ENCODE measurements around the gene IL15. TPM values are rescaled to one million over a fixed set of nuclear protein-coding genes. Genes with fewer than 3 reads are reported as not detected.

The IL15 gene
- total RNA-seq, 5 donors from 2014 or later (not counting 1 experiment from before 2014, with no cell fraction given): 2.3 to 7.0 (median 3.0) TPM

DNA sequence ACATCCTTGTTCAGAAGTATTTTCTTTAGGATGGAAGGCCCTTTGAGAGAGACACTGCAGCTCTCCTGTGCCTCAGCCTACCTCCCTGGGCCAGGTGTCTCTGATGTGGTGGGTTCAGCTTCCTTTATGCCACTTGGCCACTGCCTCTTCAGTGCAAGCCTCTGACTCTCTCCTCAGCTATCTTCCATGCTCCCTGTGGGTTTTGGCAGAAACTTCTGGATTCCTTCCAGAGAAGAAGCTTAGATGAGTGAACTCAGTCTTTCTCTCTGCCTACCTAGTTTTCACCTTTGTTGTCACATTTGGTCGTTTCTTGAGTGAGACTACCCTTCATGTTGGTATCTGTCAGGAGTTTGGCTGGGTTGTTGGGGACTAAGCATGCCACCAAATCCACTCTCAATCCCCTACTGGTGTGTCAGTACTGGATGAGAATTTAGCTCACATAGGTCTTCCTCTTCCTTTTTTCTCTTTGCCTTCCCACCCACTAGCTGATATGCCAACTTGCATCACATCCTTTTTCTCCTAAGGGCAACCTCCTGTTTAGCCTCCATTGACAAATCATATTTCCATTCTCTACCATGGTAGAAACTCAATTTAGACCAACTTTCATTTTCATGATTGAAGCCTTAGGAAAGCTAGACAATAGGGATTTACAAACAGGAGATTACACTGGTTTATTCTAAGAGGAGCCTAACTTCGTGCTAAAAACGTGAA lies 32.0 kb downstream of the IL15 start:
- Mint-ChIP-seq H3K27me3 (no peaks in the 10 kb centered on the region), H3K4me3 (no peak overlapping the region), H3K36me3 (peaks cover 9% of the 10 kb centered on the region), H3K4me1 (peaks cover 0 to 2% (median 0%) of the 10 kb centered on the region in 3 donors), H3K27ac (no peak overlapping the region), H3K9me3 (no peaks in the 10 kb centered on the region)
- ChIA-PET CTCF (no interaction called here), POLR2A (no interaction called here)
- Histone ChIP-seq H3K36me3 (ENCODE audit: control insufficient read depth in 2 of 2, extremely low read depth in 1 of 2, insufficient read depth in 1 of 2, low read length in 1 of 2) (no peaks in the 10 kb centered on the region), H3K27me3 (replicated peaks in 1 of 2; ENCODE audit: control insufficient read depth in 2 of 2, extremely low read depth in 1 of 2, insufficient read depth in 2 of 2, low read length in 1 of 2) (no peaks in the 10 kb centered on the region), H3K9me3 (no peaks in the 10 kb centered on the region), H3K27ac (ENCODE audit: low read length) (no peak overlapping the region), H3K4me1 (ENCODE audit: control insufficient read depth in 1 of 2, extremely low read depth in 1 of 2, insufficient read depth in 2 of 2, low read length in 2 of 2) (no peaks in the 10 kb centered on the region), H3K4me3 (ENCODE audit: control insufficient read depth in 1 of 2, extremely low read depth in 1 of 2, low read length in 1 of 2) (no peak overlapping the region)
- ATAC-seq (replicated peaks in 1 of 4): no peak
- no CpG with 5 or more reads among the region's 3 CpGs for WGBS (ENCODE audit: insufficient coverage)
- no peak for DNase-seq

DNA sequence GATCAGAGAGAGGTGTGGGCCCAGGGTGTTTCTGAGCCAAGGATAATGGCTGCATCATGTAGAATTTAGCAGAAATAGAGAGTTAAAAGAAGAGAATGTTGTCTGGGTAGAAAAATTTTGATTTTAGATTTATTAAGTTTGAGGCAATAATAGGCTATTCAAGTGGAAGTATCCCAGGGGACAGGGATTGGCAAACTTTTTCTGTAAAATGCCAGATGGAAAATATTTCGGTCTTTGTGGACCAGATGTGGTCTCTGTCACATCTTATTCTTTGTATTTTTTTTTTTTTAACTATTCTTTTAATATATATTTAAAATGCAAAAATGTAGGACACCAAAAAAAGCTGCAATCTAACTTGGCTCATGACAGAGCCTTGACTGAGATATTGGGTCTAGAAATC lies 33.1 kb downstream of the IL15 start:
- no peak overlapping the region for H3K4me3 Mint-ChIP-seq
- ATAC-seq (replicated peaks in 1 of 4) (no peak), DNase-seq (no peak)
- Histone ChIP-seq H3K4me1 (ENCODE audit: control insufficient read depth in 1 of 2, extremely low read depth in 1 of 2, insufficient read depth in 2 of 2, low read length in 2 of 2) (no peaks in the 10 kb centered on the region), H3K36me3 (ENCODE audit: control insufficient read depth in 2 of 2, extremely low read depth in 1 of 2, insufficient read depth in 1 of 2, low read length in 1 of 2) (no peaks in the 10 kb centered on the region), H3K27ac (ENCODE audit: low read length) (no peak overlapping the region), H3K9me3 (no peaks in the 10 kb centered on the region), H3K27me3 (replicated peaks in 1 of 2; ENCODE audit: control insufficient read depth in 2 of 2, extremely low read depth in 1 of 2, insufficient read depth in 2 of 2, low read length in 1 of 2) (no peaks in the 10 kb centered on the region), H3K4me3 (ENCODE audit: control insufficient read depth in 1 of 2, extremely low read depth in 1 of 2, low read length in 1 of 2) (no peak overlapping the region)
- no peaks in the 10 kb centered on the region for H3K27me3 Mint-ChIP-seq
- no CpG with 5 or more reads among the region's 1 CpG for WGBS (ENCODE audit: insufficient coverage)
- peaks cover 9% of the 10 kb centered on the region for H3K36me3 Mint-ChIP-seq
- CTCF ChIA-PET: no interaction called here
- no peak overlapping the region for H3K27ac Mint-ChIP-seq
- no peaks in the 10 kb centered on the region for H3K9me3 Mint-ChIP-seq
- H3K4me1 Mint-ChIP-seq: peaks cover 0 to 2% (median 0%) of the 10 kb centered on the region in 3 donors
- POLR2A ChIA-PET: no interaction called here

DNA sequence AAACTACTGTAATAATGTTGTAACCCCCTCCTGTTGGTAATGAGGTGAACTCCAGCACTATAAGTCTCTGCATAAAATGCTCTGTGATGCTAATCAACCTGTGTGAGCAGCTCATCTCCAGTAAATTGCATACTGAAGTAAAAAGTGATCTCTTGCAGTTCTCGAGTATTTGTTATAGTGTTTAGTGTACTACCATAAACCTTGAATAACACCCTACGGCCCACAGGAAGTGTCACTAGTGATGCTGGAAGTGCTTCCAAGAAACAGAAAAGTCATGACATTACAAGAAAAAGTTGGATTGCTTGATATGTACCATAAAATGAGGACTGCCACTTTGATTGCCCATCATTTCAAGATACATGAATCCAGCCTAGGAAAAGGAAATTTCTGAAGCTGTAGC lies 39.0 kb downstream of the IL15 start:
- Histone ChIP-seq H3K27ac (ENCODE audit: low read length) (no peak overlapping the region), H3K4me1 (ENCODE audit: control insufficient read depth in 1 of 2, extremely low read depth in 1 of 2, insufficient read depth in 2 of 2, low read length in 2 of 2) (no peaks in the 10 kb centered on the region), H3K9me3 (no peaks in the 10 kb centered on the region), H3K36me3 (ENCODE audit: control insufficient read depth in 2 of 2, extremely low read depth in 1 of 2, insufficient read depth in 1 of 2, low read length in 1 of 2) (no peaks in the 10 kb centered on the region), H3K4me3 (ENCODE audit: control insufficient read depth in 1 of 2, extremely low read depth in 1 of 2, low read length in 1 of 2) (no peak overlapping the region), H3K27me3 (replicated peaks in 1 of 2; ENCODE audit: control insufficient read depth in 2 of 2, extremely low read depth in 1 of 2, insufficient read depth in 2 of 2, low read length in 1 of 2) (no peaks in the 10 kb centered on the region)
- ChIA-PET POLR2A (no interaction called here), CTCF (no interaction called here)
- Mint-ChIP-seq H3K27me3 (no peaks in the 10 kb centered on the region), H3K27ac (no peak overlapping the region), H3K9me3 (no peaks in the 10 kb centered on the region), H3K36me3 (no peaks in the 10 kb centered on the region), H3K4me1 (peaks cover 0 to 4% (median 0%) of the 10 kb centered on the region in 3 donors), H3K4me3 (no peak overlapping the region)
- DNase-seq: no peak
- ATAC-seq (replicated peaks in 1 of 4): no peak
- no CpG with 5 or more reads among the region's 2 CpGs for WGBS (ENCODE audit: insufficient coverage)

DNA sequence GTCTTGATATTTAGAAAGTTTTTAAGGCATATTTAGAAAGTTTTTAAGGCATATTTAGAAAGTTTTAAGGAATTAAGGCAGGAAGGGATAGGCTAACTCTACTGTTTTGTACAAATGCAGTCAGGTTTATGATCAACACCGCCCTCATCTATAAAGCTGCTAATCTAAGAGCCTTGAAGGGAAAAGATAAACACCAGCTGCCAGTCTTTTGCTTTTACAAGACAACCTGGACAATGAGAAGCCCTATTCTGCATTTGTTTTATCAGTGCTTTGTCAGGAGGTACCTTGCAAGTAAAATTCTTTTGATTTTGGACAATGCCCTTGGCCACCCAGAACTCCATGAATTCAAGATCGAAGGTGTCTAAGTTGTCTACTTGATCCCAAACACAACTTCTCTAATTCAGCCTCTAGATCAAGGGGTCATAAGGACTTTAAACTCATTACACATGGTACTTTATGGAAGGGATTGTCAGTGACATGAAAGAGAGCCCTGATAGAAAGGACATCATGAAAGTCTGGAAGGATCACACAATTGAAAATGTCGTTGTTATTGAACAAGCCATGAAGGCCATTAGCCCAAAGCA lies 39.8 kb downstream of the IL15 start:
- H3K27ac Mint-ChIP-seq: no peak overlapping the region
- Histone ChIP-seq H3K27ac (ENCODE audit: low read length) (no peak overlapping the region), H3K36me3 (ENCODE audit: control insufficient read depth in 2 of 2, extremely low read depth in 1 of 2, insufficient read depth in 1 of 2, low read length in 1 of 2) (no peaks in the 10 kb centered on the region), H3K4me3 (ENCODE audit: control insufficient read depth in 1 of 2, extremely low read depth in 1 of 2, low read length in 1 of 2) (no peak overlapping the region), H3K27me3 (replicated peaks in 1 of 2; ENCODE audit: control insufficient read depth in 2 of 2, extremely low read depth in 1 of 2, insufficient read depth in 2 of 2, low read length in 1 of 2) (no peaks in the 10 kb centered on the region), H3K4me1 (ENCODE audit: control insufficient read depth in 1 of 2, extremely low read depth in 1 of 2, insufficient read depth in 2 of 2, low read length in 2 of 2) (no peaks in the 10 kb centered on the region), H3K9me3 (no peaks in the 10 kb centered on the region)
- ChIA-PET CTCF (no interaction called here), POLR2A (no interaction called here)
- DNase-seq: no peak
- peaks cover 0 to 7% (median 0%) of the 10 kb centered on the region in 3 donors for H3K4me1 Mint-ChIP-seq
- no peaks in the 10 kb centered on the region for H3K36me3 Mint-ChIP-seq
- ATAC-seq (replicated peaks in 1 of 4): no peak
- no peaks in the 10 kb centered on the region for H3K27me3 Mint-ChIP-seq
- no peak overlapping the region for H3K4me3 Mint-ChIP-seq
- no peaks in the 10 kb centered on the region for H3K9me3 Mint-ChIP-seq
- WGBS (ENCODE audit: insufficient coverage): 100% methylated on average over 1 of the region's 3 CpGs

DNA sequence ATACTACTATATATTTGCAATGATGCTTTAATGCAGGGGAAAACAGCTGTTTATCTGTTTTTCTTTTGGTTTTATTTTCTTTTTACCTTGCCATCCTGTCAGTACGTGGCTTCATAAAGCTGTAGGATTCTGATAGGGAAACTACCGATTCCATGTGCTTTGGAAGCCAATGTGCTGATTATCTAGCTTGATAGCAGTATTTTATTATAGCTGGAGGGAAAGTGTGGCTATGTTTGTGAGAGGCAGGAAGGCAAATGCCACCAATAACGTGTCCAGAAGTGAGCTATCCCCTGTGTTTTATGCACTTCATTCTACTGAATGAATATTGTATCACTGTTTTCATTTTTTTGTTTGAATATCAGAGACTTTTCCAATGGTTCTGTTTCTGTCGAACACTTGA lies 43.7 kb downstream of the IL15 start:
- peaks cover 0 to 3% (median 0%) of the 10 kb centered on the region in 3 donors for H3K9me3 Mint-ChIP-seq
- ChIA-PET POLR2A (no interaction called here), CTCF (no interaction called here)
- ATAC-seq (replicated peaks in 1 of 4) (no peak), DNase-seq (no peak)
- H3K27ac ChIP-seq (ENCODE audit: low read length): no peak overlapping the region
- H3K36me3 ChIP-seq (ENCODE audit: control insufficient read depth in 2 of 2, extremely low read depth in 1 of 2, insufficient read depth in 1 of 2, low read length in 1 of 2): no peaks in the 10 kb centered on the region
- WGBS (ENCODE audit: insufficient coverage): 80% methylated on average over 4 of the region's 4 CpGs
- H3K9me3 ChIP-seq: no peaks in the 10 kb centered on the region
- no peak overlapping the region for H3K4me3 Mint-ChIP-seq
- no peaks in the 10 kb centered on the region for H3K4me1 ChIP-seq (ENCODE audit: control insufficient read depth in 1 of 2, extremely low read depth in 1 of 2, insufficient read depth in 2 of 2, low read length in 2 of 2)
- no peaks in the 10 kb centered on the region for H3K27me3 ChIP-seq (replicated peaks in 1 of 2; ENCODE audit: control insufficient read depth in 2 of 2, extremely low read depth in 1 of 2, insufficient read depth in 2 of 2, low read length in 1 of 2)
- no peak overlapping the region for H3K27ac Mint-ChIP-seq
- no peak overlapping the region for H3K4me3 ChIP-seq (ENCODE audit: control insufficient read depth in 1 of 2, extremely low read depth in 1 of 2, low read length in 1 of 2)
- no peaks in the 10 kb centered on the region for H3K27me3 Mint-ChIP-seq
- H3K4me1 Mint-ChIP-seq: peaks cover 0 to 7% (median 0%) of the 10 kb centered on the region in 3 donors
- H3K36me3 Mint-ChIP-seq: peaks cover 3% of the 10 kb centered on the region

DNA sequence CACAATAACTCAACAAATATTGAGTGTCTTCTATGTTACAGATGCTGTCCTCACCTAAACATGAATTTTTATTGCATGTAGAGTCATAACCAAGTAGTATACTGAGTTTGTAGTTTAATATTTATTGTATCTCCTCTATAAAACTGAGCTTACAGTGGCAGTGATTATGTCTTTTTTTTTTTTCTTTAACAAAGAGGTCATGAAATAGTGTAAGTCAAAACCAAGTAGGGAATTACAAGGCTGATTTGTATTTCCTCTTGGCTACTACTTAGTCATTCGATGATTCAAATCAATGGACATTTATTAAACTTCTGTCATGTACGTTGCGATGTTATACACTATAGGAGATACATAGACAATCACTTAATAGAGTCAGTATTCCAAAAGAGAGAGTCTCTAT lies 48.4 kb downstream of the IL15 start:
- Histone ChIP-seq H3K27me3 (replicated peaks in 1 of 2; ENCODE audit: control insufficient read depth in 2 of 2, extremely low read depth in 1 of 2, insufficient read depth in 2 of 2, low read length in 1 of 2) (no peaks in the 10 kb centered on the region), H3K9me3 (no peaks in the 10 kb centered on the region), H3K36me3 (ENCODE audit: control insufficient read depth in 2 of 2, extremely low read depth in 1 of 2, insufficient read depth in 1 of 2, low read length in 1 of 2) (no peaks in the 10 kb centered on the region), H3K4me1 (ENCODE audit: control insufficient read depth in 1 of 2, extremely low read depth in 1 of 2, insufficient read depth in 2 of 2, low read length in 2 of 2) (no peaks in the 10 kb centered on the region), H3K27ac (ENCODE audit: low read length) (no peak overlapping the region), H3K4me3 (ENCODE audit: control insufficient read depth in 1 of 2, extremely low read depth in 1 of 2, low read length in 1 of 2) (no peak overlapping the region)
- ATAC-seq (replicated peaks in 1 of 4) (no peak), DNase-seq (no peak)
- peaks cover 0 to 4% (median 0%) of the 10 kb centered on the region in 3 donors for H3K4me1 Mint-ChIP-seq
- CTCF ChIA-PET: no interaction called here
- H3K4me3 Mint-ChIP-seq: no peak overlapping the region
- POLR2A ChIA-PET: interaction anchor here (0.6 kb wide), 2 partner anchors 78 to 640 kb away, joined by 3 read pairs; no protein-coding TSS in a partner anchor
- H3K27ac Mint-ChIP-seq: no peak overlapping the region
- H3K27me3 Mint-ChIP-seq: no peaks in the 10 kb centered on the region
- peaks cover 0 to 3% (median 0%) of the 10 kb centered on the region in 3 donors for H3K9me3 Mint-ChIP-seq
- WGBS (ENCODE audit: insufficient coverage): no CpG with 5 or more reads among the region's 3 CpGs
- H3K36me3 Mint-ChIP-seq: peaks cover 13% of the 10 kb centered on the region

Measured in T-cell (primary cell).